K562 (cell line): ENCODE data around the gene SNAP23. TPM values are rescaled to one million over a fixed set of nuclear protein-coding genes. Genes with fewer than 3 reads are reported as not detected.

ENCODE experiments used
- BCOR ChIP-seq: fragments of 450-650 bp; IDR thresholded peaks from 2 replicates; pipeline ENCODE4 v1.6.1; 2016
- ETV5 ChIP-seq: sonication (generic); formaldehyde crosslinking; IDR thresholded peaks from 2 replicates; pipeline ENCODE4 v1.4.0; 2020; ENCODE audit warnings: low read depth, mild to moderate bottlenecking, missing genetic modification reagents
- GABPB1 ChIP-seq: sonication (generic); formaldehyde crosslinking; IDR thresholded peaks from 2 replicates; pipeline ENCODE4 v1.8.0; 2022; ENCODE audit warnings: mild to moderate bottlenecking, missing genetic modification reagents
- HDAC1 ChIP-seq, 2 experiments: fragments of 450-650 bp; IDR thresholded peaks; 2 replicates each; pipeline ENCODE4 v1.6.1; 2016 to 2017; ENCODE audit warnings: inconsistent platforms in 1 of 2, mild to moderate bottlenecking in 1 of 2, moderate library complexity in 1 of 2
- HEY1 ChIP-seq: fragments of 250-450 bp; sonication (Bioruptor Pico); IDR thresholded peaks from 2 replicates; pipeline ENCODE4 v1.5.0; 2020; ENCODE audit warnings: mild to moderate bottlenecking, moderate library complexity, borderline replicate concordance
- KDM5B ChIP-seq: fragments of 200-600 bp; sonication (generic); IDR thresholded peaks from 2 replicates; pipeline ENCODE4 v1.6.1; 2012; ENCODE audit warnings: low read depth, mild to moderate bottlenecking, moderate library complexity, low read length, control low read depth, inconsistent platforms; ENCODE audit not compliant: insufficient replicate concordance
- MTA1 ChIP-seq: fragments of 450-650 bp; IDR thresholded peaks from 2 replicates; pipeline ENCODE4 v1.6.1; 2017; ENCODE audit warnings: borderline replicate concordance
- MTA3 ChIP-seq: fragments of 450-650 bp; formaldehyde crosslinking; IDR thresholded peaks from 2 replicates; pipeline ENCODE4 v1.6.1; 2017; ENCODE audit warnings: mild to moderate bottlenecking, borderline replicate concordance
- PHF21A ChIP-seq: fragments of 450-650 bp; IDR thresholded peaks from 2 replicates; pipeline ENCODE4 v1.6.1; 2017; ENCODE audit warnings: low read depth, borderline replicate concordance
- RNF219 ChIP-seq: fragments of 250-450 bp; sonication (Bioruptor Pico); IDR thresholded peaks from 2 replicates; pipeline ENCODE4 v1.5.0; 2022; ENCODE audit warnings: mild to moderate bottlenecking
- TEAD1 ChIP-seq, 2 experiments: fragments of 450-650 bp in 1 of 2; sonication (generic) in 1 of 2; formaldehyde crosslinking; IDR thresholded peaks; 2 replicates each; pipeline versions ENCODE4 v1.4.0 to v1.8.0; 2020 to 2022; ENCODE audit warnings: mild to moderate bottlenecking in 2 of 2, missing genetic modification reagents in 1 of 2
- VEZF1 ChIP-seq: fragments of 200-800 bp; sonication (Bioruptor generic); IDR thresholded peaks from 2 replicates; pipeline ENCODE4 v1.6.1; 2017; ENCODE audit warnings: missing genetic modification characterization, missing compliant biosample characterization
- ZBTB2 ChIP-seq: fragments of 450-650 bp; IDR thresholded peaks from 2 replicates; pipeline ENCODE4 v1.6.1; 2016; ENCODE audit warnings: antibody characterized with exemption
- polyA plus RNA-seq, 8 experiments: library from polyadenylated mRNA; depleted of rRNA in 4 of 8; stranded (reverse) in 5 of 8; unstranded in 3 of 8; fragments of >200 nt; fragmentation: Nextera tagmentation in 2 of 8; fragmentation: Illumina TruSeq in 1 of 8; extraction: Ambion mirVana in 2 of 8; extraction: Trizol in 1 of 8; gene quantifications; 2 replicates each; pipeline versions ENCODE4 v1.2.1 to v1.2.3, GENCODE V29; 2011 to 2014; ENCODE audit warnings: inconsistent platforms in 1 of 8, missing spikeins in 1 of 8
- total RNA-seq, 7 experiments: library from RNA; depleted of rRNA in 6 of 7; stranded (reverse); fragments of >200 nt in 6 of 7; fragmentation: Illumina TruSeq in 2 of 7; extraction: Trizol in 2 of 7; gene quantifications; 2 replicates each; pipeline versions ENCODE4 v1.2.1 to v1.2.3, GENCODE V29; 2011 to 2021; ENCODE audit warnings: low replicate concordance in 1 of 7
- TF ChIP-seq, protein P1 (sequence below): sonication (generic); formaldehyde crosslinking; IDR thresholded peaks from 2 replicates; pipeline ENCODE4 v1.8.1; 2023; ENCODE audit warnings: missing genetic modification reagents, mild to moderate bottlenecking, borderline replicate concordance

The SNAP23 gene
- total and polyA plus RNA-seq, 9 of the 15 experiments (the other 6 are each of a cell fraction or from before 2014, with no cell fraction given), result 78.9 to 168 (median 117) TPM

GRCh38 chr15:42548249-42549031 is 53.0 kb downstream of the SNAP23 start, which contains the start of the genes HAUS2 and LRRC57 (continued):
- TF ChIP-seq ZBTB2 (no peak), PHF21A (no peak), GABPB1 (CRISPR knock-in tag) (peak; percentile 71), TEAD1 (CRISPR knock-in tag; IDR thresholded peaks at IDR 0.05) (peak; percentile 22 to 53; a peak in 2 of 4 replicates), RNF219 (CRISPR knock-in tag) (no peak), BCOR (no peak), HDAC1 (IDR thresholded peaks at IDR 0.05) (peak in 1 of 2 experiments; percentile 94; a peak in 2 of 4 replicates), KDM5B (peak; percentile 97), MTA1 (peak; percentile 97), ETV5 (no peak; the same call in 1 of the 2 replicates), VEZF1 (CRISPR knock-in tag) (peak; percentile 50; the same call in 1 of the 2 replicates), MTA3 (peak; percentile 60; the same call in 1 of the 2 replicates), HEY1 (CRISPR knock-in tag) (no peak)
- TF ChIP-seq, protein P1, sequence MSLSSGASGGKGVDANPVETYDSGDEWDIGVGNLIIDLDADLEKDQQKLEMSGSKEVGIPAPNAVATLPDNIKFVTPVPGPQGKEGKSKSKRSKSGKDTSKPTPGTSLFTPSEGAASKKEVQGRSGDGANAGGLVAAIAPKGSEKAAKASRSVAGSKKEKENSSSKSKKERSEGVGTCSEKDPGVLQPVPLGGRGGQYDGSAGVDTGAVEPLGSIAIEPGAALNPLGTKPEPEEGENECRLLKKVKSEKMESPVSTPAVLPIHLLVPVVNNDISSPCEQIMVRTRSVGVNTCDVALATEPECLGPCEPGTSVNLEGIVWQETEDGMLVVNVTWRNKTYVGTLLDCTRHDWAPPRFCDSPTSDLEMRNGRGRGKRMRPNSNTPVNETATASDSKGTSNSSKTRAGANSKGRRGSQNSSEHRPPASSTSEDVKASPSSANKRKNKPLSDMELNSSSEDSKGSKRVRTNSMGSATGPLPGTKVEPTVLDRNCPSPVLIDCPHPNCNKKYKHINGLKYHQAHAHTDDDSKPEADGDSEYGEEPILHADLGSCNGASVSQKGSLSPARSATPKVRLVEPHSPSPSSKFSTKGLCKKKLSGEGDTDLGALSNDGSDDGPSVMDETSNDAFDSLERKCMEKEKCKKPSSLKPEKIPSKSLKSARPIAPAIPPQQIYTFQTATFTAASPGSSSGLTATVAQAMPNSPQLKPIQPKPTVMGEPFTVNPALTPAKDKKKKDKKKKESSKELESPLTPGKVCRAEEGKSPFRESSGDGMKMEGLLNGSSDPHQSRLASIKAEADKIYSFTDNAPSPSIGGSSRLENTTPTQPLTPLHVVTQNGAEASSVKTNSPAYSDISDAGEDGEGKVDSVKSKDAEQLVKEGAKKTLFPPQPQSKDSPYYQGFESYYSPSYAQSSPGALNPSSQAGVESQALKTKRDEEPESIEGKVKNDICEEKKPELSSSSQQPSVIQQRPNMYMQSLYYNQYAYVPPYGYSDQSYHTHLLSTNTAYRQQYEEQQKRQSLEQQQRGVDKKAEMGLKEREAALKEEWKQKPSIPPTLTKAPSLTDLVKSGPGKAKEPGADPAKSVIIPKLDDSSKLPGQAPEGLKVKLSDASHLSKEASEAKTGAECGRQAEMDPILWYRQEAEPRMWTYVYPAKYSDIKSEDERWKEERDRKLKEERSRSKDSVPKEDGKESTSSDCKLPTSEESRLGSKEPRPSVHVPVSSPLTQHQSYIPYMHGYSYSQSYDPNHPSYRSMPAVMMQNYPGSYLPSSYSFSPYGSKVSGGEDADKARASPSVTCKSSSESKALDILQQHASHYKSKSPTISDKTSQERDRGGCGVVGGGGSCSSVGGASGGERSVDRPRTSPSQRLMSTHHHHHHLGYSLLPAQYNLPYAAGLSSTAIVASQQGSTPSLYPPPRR (CRISPR knock-in tag), result 0 out of 2 replicates have a peak, but pooled peaks have one; percentile 41
